HG03064 (cell line): ENCODE results near the gene RAG1.
"Not testable (repeated sequence)": the region's sequence is repeated elsewhere in the genome, so short reads cannot be mapped to it uniquely, and the experiment has no call there.

Experiments used
- ATAC-seq: cut with Tn5 transposase; IDR thresholded peaks from one replicate; pipeline ENCODE4 v1.9.1; 2021; ENCODE audit warnings: low read depth; ENCODE audit not compliant: unreplicated experiment

RAG1 gene

GRCh38 chr11:36567694-36568093 lies at the start of gene RAG1:
Gene RAG1 (plus strand): TSS chr11:36568007. CDS start chr11:36573305, 5,298 bp downstream.
- no peak for ATAC-seq

GRCh38 chr11:36530840-36531239 lies 37.0 kb upstream of the RAG1 start:
- no peak for ATAC-seq

- no peak for ATAC-seq
Measured at GRCh38 chr11:36532941-36533601, 34.7 kb upstream of the RAG1 start.

GRCh38 chr11:36534276-36534840 lies 33.4 kb upstream of the RAG1 start:
- ATAC-seq = no peak

GRCh38 chr11:36540998-36541397 lies 26.8 kb upstream of the RAG1 start:
- ATAC-seq = peak; percentile 94

GRCh38 chr11:36550385-36551115 lies 17.3 kb upstream of the RAG1 start:
- ATAC-seq = no peak

- ATAC-seq = not testable (repeated sequence)
Measured at GRCh38 chr11:36557390-36557789, 10.4 kb upstream of the RAG1 start.

GRCh38 chr11:36557991-36558390 lies 9.8 kb upstream of the RAG1 start:
- no peak for ATAC-seq

GRCh38 chr11:36558571-36559413 lies 9.0 kb upstream of the RAG1 start:
- peak; percentile 92 for ATAC-seq

GRCh38 chr11:36564376-36565030 lies 3.3 kb upstream of the RAG1 start:
- no peak for ATAC-seq

GRCh38 chr11:36565031-36565610 lies 2.7 kb upstream of the RAG1 start:
- no peak for ATAC-seq

- ATAC-seq = no peak
Measured at GRCh38 chr11:36566407-36567053, 1.3 kb upstream of the RAG1 start.

- ATAC-seq = no peak
Measured at GRCh38 chr11:36569095-36569494, 1.3 kb downstream of the RAG1 start.

- no peak for ATAC-seq
Measured at GRCh38 chr11:36574486-36574885, 6.7 kb downstream of the RAG1 start.

- no peak for ATAC-seq
Measured at GRCh38 chr11:36577373-36577772, 9.6 kb downstream of the RAG1 start.

- no peak for ATAC-seq
Measured at GRCh38 chr11:36577859-36578258, 10.1 kb downstream of the RAG1 start.

GRCh38 chr11:36578458-36578857 lies 10.7 kb downstream of the RAG1 start:
- ATAC-seq = no peak

GRCh38 chr11:36581536-36581935 lies 13.7 kb downstream of the RAG1 start:
- ATAC-seq = no peak

- no peak for ATAC-seq
Measured at GRCh38 chr11:36583667-36584066, 15.9 kb downstream of the RAG1 start.

GRCh38 chr11:36586543-36586942 lies 18.7 kb downstream of the RAG1 start:
- ATAC-seq = no peak
